Epithelial cell of proximal tubule (primary cell): ENCODE measurements around the gene ZNF534. TPM values are rescaled to one million over a fixed set of nuclear protein-coding genes. Genes with fewer than 3 reads are reported as not detected.
"Not testable (repeated sequence)": the region's sequence is repeated elsewhere in the genome, so short reads cannot be mapped to it uniquely, and the experiment has no call there.

Experiments
- DNase-seq: peaks from one replicate; pipeline ENCODE4 v3.0.0-alpha.2; 2011; ENCODE audit warnings: low read depth
- H3K4me3 ChIP-seq: 2 replicates; pipeline ENCODE4 v1.5.1; 2011; ENCODE audit warnings: low read depth, mild to moderate bottlenecking, low read length
- total RNA-seq: library from RNA; depleted of rRNA; stranded (reverse); fragments of >200 nt; gene quantifications from 2 replicates; pipeline ENCODE4 v1.2.3, GENCODE V29; 2015
- TF ChIP-seq, protein P1 (sequence below): conservative IDR thresholded peaks from 2 replicates; pipeline ENCODE4 v1.5.1; 2012; ENCODE audit warnings: low read depth, mild to moderate bottlenecking, low read length

Gene ZNF534
- total RNA-seq, 1 donor from 2014 or later, result not detected

DNA sequence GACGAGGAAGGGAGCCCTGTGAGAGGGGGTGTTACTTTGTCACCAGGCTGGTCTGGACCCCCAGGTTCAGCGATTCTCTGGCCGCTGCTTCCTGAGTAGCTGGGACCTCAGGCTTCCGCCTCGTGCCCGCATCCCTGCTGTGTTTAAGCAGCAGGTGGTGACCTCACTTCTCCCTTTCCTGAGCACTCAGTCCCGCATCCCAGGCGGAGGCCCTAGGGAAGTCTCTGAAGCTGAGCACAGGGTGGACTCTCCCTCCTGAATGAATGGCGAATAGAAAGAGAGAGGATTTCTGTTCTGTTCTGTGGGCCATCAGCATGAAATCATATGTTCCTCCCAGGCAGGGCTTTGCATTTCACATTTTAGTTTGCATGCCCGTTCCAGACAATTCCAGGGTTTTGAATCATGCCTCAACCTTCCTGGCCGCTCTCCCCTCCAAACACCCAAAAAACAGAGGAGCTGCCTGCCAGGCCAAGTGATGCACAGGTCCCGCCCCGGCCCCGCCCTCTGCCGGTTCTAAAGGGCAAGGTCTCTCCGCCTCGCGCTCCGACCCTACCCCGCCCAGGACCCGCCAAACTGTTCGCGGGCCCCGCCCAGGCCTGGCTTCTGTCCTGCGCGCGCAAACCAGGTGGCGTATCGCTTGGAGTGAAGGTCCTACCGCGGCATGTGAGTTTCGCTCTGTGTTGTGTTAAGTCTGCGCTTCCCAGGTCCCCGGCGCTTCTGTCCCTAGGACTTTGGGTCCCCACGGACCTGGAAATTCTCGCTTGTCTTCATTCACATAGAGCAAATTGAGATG lies 63.4 kb downstream of the ZNF534 start:
- TF ChIP-seq, protein P1, sequence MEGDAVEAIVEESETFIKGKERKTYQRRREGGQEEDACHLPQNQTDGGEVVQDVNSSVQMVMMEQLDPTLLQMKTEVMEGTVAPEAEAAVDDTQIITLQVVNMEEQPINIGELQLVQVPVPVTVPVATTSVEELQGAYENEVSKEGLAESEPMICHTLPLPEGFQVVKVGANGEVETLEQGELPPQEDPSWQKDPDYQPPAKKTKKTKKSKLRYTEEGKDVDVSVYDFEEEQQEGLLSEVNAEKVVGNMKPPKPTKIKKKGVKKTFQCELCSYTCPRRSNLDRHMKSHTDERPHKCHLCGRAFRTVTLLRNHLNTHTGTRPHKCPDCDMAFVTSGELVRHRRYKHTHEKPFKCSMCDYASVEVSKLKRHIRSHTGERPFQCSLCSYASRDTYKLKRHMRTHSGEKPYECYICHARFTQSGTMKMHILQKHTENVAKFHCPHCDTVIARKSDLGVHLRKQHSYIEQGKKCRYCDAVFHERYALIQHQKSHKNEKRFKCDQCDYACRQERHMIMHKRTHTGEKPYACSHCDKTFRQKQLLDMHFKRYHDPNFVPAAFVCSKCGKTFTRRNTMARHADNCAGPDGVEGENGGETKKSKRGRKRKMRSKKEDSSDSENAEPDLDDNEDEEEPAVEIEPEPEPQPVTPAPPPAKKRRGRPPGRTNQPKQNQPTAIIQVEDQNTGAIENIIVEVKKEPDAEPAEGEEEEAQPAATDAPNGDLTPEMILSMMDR, result no peak
- DNase-seq, result no peak
- no peak overlapping the region for H3K4me3 ChIP-seq

DNA sequence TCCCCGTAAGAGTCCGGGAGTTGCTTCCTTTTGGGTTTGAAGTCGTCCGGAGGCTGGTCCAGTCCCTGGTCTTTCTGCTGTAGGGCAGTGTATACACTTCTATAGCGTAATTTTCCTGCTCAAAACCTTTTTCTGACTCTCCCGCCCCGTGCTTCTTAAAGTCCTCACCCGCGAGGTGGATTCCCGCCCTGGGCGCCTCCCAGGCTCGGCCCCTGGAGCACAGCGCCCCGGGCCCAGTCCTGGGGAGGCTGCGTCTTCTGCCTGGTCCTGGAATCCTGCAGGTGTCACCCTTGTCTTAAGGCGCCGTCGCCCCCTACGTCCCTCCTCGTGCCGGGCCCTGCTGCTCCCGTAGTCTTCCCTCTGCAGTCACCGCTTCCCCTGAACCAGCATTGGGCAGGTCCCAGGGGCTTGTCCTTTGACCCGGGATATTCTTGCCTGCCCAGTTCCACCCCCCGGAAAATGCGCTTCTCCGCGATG lies 64.1 kb downstream of the ZNF534 start:
- DNase-seq, result no peak
- TF ChIP-seq, protein P1, result no peak
- H3K4me3 ChIP-seq, result no peak overlapping the region

DNA sequence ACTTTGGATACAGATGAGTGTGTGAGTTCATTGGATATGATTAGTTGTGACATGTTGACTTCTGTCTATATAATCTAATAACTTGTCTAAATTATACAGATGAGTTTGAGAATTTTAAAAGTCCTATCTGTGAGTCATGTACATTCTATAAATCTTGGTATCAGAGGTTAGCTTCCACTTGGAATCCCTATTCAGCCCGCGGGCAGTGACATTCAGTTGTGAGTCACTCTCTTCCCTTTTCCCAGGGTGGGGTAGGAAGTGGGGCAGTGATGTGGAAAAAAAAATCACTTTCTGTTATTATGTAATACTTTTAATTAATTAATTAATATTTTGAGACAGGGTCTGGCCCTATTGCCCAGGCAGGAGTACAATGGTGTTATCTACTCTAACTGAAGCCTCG lies 65.6 kb downstream of the ZNF534 start:
- TF ChIP-seq, protein P1, result no peak
- no peak overlapping the region for H3K4me3 ChIP-seq
- no peak for DNase-seq

DNA sequence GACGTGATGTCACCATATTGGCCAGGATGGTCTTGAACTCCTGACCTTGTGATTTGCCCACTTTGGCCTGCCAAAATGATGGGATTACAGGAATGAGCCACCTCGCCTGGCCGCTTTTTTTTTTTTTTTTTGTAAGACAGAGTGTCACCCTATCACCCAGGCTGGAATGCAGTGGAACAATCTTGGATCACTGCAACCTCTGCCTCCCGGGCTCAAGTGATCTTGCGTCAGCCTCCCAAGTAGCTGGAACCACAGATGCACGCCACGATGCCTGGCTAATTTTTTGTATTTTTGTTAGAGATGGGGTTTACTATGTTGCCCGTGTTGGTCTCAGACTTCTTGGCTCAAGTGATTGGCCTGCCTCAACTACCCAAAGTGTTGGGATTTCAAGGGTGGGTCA lies 69.6 kb downstream of the ZNF534 start:
- TF ChIP-seq, protein P1, result no peak
- no peak overlapping the region for H3K4me3 ChIP-seq
- DNase-seq, result no peak

DNA sequence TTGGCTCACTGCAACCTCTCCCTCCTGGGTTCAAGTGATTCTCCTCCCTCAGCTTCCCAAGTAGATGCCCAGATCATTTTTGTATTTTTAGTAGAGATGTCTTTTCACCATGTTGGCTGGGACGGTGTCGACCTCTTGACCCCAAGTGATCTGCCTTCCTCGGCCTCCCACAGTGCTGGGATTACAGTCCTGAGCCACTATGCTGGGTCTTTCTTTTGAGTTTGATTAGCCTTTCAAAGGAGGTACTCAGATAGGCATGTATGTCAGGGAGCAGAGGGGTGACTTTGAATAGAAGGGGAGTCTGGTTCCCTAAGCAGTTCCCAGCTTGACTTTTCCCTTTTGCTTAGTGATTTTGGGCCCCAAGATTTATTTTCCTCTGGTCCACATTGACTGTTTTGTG lies 71.5 kb downstream of the ZNF534 start:
- not testable (repeated sequence) for DNase-seq, H3K4me3 ChIP-seq

DNA sequence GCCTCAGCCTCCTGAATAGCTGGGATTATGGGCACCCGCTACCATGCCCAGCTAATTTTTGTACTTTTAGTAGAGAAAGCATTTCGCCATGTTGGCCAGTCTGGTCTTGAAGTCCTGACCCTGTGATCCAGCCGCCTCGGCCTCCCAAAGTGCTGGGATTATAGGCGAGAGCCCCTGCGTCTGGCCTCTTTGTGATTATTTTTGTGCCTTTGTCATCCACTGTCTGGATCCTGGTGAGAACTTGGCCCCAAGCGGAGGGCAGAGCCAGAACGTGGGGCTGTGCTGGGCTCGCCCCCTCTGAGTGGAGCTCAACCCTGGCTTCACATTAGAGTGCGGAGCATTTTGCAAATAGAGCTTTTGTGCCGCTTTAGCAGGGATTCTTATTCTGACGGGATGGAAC lies 72.0 kb downstream of the ZNF534 start:
- not testable (repeated sequence) for DNase-seq, H3K4me3 ChIP-seq

Other genes with a start within 250 kb of the ZNF534 start
- 329 and 367 TPM in 2 replicates for gene PPP2R1A, start 239.1 kb upstream of the ZNF534 start, total RNA-seq
- gene ZNF766, start 159.6 kb upstream of the ZNF534 start, total RNA-seq, result 5.3 and 11.9 TPM in 2 replicates
- 8.0 and 20.8 TPM in 2 replicates for gene ZNF480, start 132.0 kb upstream of the ZNF534 start, total RNA-seq
- gene ZNF610, start 92.9 kb upstream of the ZNF534 start, total RNA-seq, result 0.51 and 1.3 TPM in 2 replicates
- gene ZNF880, start 59.2 kb upstream of the ZNF534 start, total RNA-seq, result 16.7 and 22.8 TPM in 2 replicates
- 10.0 and 10.6 TPM in 2 replicates for gene ZNF528, start 31.3 kb upstream of the ZNF534 start, total RNA-seq
- gene ZNF578, start 24.4 kb downstream of the ZNF534 start, total RNA-seq, result 1.6 and 2.3 TPM in 2 replicates
- gene ZNF808, start 98.5 kb downstream of the ZNF534 start, total RNA-seq, result 5.5 and 13.3 TPM in 2 replicates
- 7.6 and 8.8 TPM in 2 replicates for gene ZNF701, start 141.1 kb downstream of the ZNF534 start, total RNA-seq
- 21.8 and 46.5 TPM in 2 replicates for gene ZNF83, start 209.2 kb downstream of the ZNF534 start, total RNA-seq